Body of pancreas (tissue), 4 donors: ENCODE results near the gene BCL6. TPM values are rescaled to one million over a fixed set of nuclear protein-coding genes. Genes with fewer than 3 reads are reported as not detected.

Experiments used
- ATAC-seq: fragments of 150-250 bp; one replicate; pipeline ENCODE4 v1.9.1; 2016
- DNase-seq, 4 donors: peaks; one replicate each; pipeline ENCODE4 v3.0.0-alpha.2; 2019
- H3K27ac ChIP-seq, 4 donors: fragments of 200-600 bp; sonication (generic); 1 replicate in 3 of 4; 2 replicates in 1 of 4; pipeline versions ENCODE4 v1.5.1 to v1.6.1; 2016 to 2019; ENCODE audit warnings: mild to moderate bottlenecking in 1 of 4, mixed read lengths in 1 of 4, moderate library complexity in 1 of 4
- H3K27me3 ChIP-seq, 2 donors: fragments of 200-600 bp; sonication (generic); one replicate each; pipeline ENCODE4 v1.6.0; 2016; ENCODE audit warnings: mild to moderate bottlenecking in 1 of 2
- H3K36me3 ChIP-seq, 2 donors: fragments of 200-600 bp; sonication (generic); replicated peaks in 1 of 2; 2 replicates each; pipeline ENCODE4 v1.5.1; 2016; ENCODE audit warnings: low read depth in 2 of 2; ENCODE audit not compliant: insufficient read depth in 1 of 2
- H3K4me1 ChIP-seq: fragments of 200-600 bp; sonication (generic); one replicate; pipeline ENCODE4 v1.6.0; 2016
- H3K4me3 ChIP-seq, 2 donors: fragments of 200-600 bp; sonication (generic); 1 replicate in 1 of 2; 2 replicates in 1 of 2; pipeline ENCODE4 v1.5.1; 2016 to 2019
- H3K9me3 ChIP-seq, 3 donors: fragments of 200-600 bp; sonication (generic); 1 replicate in 2 of 3; 2 replicates in 1 of 3; pipeline ENCODE4 v1.5.1; 2016
- POLR2A ChIP-seq, 3 donors: fragments of 450-650 bp; IDR thresholded peaks; one replicate each; pipeline ENCODE4 v1.6.1; 2016; ENCODE audit warnings: antibody characterized with exemption in 3 of 3, mild to moderate bottlenecking in 2 of 3
- WGBS, 2 donors: methylation state at CpG; one replicate each; pipeline ENCODE4 v1.1.5; 2017; 5-methylcytosine and 5-hydroxymethylcytosine counted together
- intact Hi-C: fragments of 100-400 bp; cut with DNase I; formaldehyde crosslinking; loops from one replicate; pipeline ENCODE4 v1.15.1; 2023
- total RNA-seq, 2 donors: library from RNA; depleted of rRNA; stranded (reverse); fragments of >200 nt; gene quantifications; one replicate each; pipeline ENCODE4 v1.1.0, GENCODE V29; 2016
- TF ChIP-seq, protein P1 (sequence below), 7 experiments: fragments of 450-650 bp in 4 of 7; fragments of 200-600 bp in 3 of 7; sonication (generic) in 3 of 7; IDR thresholded peaks; one replicate each; pipeline ENCODE4 v1.5.1; 2016 to 2019; ENCODE audit warnings: antibody characterized with exemption in 7 of 7

BCL6 gene
- total RNA-seq, 2 donors from 2014 or later: 45.7 to 53.4 TPM

DNA sequence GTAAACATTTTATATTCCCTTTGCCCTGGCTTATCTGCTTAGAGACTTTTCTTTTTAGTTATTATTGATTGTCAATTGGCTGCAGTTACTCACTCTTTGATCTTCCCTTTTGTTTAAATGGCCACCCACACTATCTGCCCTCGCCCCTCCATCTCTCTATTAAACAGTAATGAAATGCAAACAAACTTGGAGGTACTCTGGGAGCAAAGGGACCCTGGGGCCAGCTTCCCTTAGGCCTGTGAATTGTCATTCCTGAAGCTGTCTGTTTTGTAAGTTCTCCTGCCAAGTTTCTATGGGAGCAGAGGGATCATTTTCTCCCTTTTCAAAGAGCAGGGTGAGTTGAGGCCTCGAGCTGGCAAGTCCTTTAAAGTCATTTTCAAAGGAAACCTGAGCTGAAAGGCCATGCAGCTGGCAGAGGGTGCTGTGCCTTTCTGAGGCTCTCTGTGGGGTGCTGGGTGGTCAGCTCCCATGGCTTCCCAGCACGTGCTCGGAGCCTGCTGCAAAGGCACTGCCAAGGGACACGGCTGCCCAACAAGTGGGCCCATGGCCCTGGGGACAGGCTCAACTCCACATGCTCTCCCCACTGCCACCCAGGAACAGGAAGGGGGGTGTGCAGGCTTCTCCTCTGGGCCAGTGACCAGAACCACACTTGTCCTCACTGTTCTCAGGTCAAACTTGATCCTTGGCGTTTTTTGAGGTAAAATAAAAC is 25.5 kb downstream of the BCL6 start:
- Histone ChIP-seq H3K4me1 (peaks cover 9% of the 10 kb centered on the region), H3K27me3 (no peaks in the 10 kb centered on the region), H3K27ac (peak overlapping the region in 2 of 4 donors; percentile 27 to 52), H3K4me3 (no peak overlapping the region), H3K36me3 (peaks cover 12 to 32% of the 10 kb centered on the region in 2 donors), H3K9me3 (no peaks in the 10 kb centered on the region)
- DNase-seq: peak in 1 of 4 donors; percentile 27
- TF ChIP-seq, protein P1, sequence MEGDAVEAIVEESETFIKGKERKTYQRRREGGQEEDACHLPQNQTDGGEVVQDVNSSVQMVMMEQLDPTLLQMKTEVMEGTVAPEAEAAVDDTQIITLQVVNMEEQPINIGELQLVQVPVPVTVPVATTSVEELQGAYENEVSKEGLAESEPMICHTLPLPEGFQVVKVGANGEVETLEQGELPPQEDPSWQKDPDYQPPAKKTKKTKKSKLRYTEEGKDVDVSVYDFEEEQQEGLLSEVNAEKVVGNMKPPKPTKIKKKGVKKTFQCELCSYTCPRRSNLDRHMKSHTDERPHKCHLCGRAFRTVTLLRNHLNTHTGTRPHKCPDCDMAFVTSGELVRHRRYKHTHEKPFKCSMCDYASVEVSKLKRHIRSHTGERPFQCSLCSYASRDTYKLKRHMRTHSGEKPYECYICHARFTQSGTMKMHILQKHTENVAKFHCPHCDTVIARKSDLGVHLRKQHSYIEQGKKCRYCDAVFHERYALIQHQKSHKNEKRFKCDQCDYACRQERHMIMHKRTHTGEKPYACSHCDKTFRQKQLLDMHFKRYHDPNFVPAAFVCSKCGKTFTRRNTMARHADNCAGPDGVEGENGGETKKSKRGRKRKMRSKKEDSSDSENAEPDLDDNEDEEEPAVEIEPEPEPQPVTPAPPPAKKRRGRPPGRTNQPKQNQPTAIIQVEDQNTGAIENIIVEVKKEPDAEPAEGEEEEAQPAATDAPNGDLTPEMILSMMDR (IDR thresholded peaks at IDR 0.05): no peak
- no peak for TF ChIP-seq POLR2A (IDR thresholded peaks at IDR 0.05)
- WGBS, 2 donors: 32 to 43% methylated on average over 5 to 6 of the region's 6 CpGs
- ATAC-seq: peak; percentile 31
- intact Hi-C loops: loop anchor here (10.0 kb wide), 1 partner anchor 395 kb away; no protein-coding TSS in a partner anchor

DNA sequence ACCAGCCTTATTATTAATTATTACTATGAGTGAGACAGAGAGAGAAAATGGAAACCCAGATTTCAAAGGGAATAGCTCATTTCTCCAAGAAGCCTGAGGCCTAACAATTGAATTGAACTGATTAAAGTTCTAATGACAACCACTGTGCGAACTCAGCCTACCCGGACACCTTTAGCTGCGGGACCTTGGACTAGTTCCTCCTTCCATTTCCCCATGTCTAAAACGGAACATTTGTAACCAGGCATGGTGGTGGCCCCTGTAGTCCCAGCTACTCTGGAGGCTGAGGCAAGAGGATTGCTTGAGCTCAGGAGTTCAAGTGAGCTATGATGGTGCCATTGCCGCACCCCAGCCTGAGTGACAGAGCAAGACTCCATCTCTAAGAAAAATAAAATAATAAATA is 26.5 kb downstream of the BCL6 start:
- no peak overlapping the region for H3K4me3 ChIP-seq
- H3K36me3 ChIP-seq: peaks cover 8 to 23% of the 10 kb centered on the region in 2 donors
- peaks cover 14% of the 10 kb centered on the region for H3K4me1 ChIP-seq
- no peak overlapping the region for H3K27ac ChIP-seq
- TF ChIP-seq, protein P1 (IDR thresholded peaks at IDR 0.05): no peak
- TF ChIP-seq POLR2A (IDR thresholded peaks at IDR 0.05): no peak
- no peak for DNase-seq
- no peaks in the 10 kb centered on the region for H3K27me3 ChIP-seq
- 80 to 96% methylated on average over 5 of the region's 5 CpGs for WGBS, 2 donors
- no peaks in the 10 kb centered on the region for H3K9me3 ChIP-seq
- intact Hi-C loops: loop anchor here (10.0 kb wide), 1 partner anchor 394 kb away; no protein-coding TSS in a partner anchor
- no peak for ATAC-seq

DNA sequence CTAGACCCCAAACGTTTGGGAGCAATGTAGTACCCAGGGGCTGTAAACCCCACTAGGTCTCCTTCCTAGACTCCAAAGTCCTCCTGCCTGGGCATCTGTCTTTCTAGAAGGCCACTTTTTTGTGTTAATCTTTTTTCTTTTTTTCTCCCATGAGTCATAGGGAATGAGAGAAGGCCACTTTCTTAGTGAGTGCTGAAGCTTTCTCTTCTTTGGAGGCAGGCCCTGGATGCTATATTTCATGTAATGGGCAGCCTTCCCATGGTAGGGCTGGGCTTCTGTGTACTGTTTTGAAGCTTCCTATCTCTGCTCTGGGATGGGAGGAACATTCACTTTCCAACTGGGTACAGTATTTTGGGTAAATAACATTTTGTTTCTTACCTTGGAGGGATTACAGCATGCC is 27.7 kb downstream of the BCL6 start:
- no peak for ATAC-seq
- H3K4me1 ChIP-seq: peaks cover 14% of the 10 kb centered on the region
- intact Hi-C loops: loop anchor here (10.0 kb wide), 1 partner anchor 393 kb away; no protein-coding TSS in a partner anchor
- H3K27ac ChIP-seq: no peak overlapping the region
- H3K27me3 ChIP-seq: no peaks in the 10 kb centered on the region
- H3K9me3 ChIP-seq: no peaks in the 10 kb centered on the region
- 21 to 28% methylated on average over 1 of the region's 1 CpG for WGBS, 2 donors
- peaks cover 6 to 14% of the 10 kb centered on the region in 2 donors for H3K36me3 ChIP-seq
- DNase-seq: no peak
- TF ChIP-seq, protein P1 (IDR thresholded peaks at IDR 0.05): no peak
- no peak overlapping the region for H3K4me3 ChIP-seq

DNA sequence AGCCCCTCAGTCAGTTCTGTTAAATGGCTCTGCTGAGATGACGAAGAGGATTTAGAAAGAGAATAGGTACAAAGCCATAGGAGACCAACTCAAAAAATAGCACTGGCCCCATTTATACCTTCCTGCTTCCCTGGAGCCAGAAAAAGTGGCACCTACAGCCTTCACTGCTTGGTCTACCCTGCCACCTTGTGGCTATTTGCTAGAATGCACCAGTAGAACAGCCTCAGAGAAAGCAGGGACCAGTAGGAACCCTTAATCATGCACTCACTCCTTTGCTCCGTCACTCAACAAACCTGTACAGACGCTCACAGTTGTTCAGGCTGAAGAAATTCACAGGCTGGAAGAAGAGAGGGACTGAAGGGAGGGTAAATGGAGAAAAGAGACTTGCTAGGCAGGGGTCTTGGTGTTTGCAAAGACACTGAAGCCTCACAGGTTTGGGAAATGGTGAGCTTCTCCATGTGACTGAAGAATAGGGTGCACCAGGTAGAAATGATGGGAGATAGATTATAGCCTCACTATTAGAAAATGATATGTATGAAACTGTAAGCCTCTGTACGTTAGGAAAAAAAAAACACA is 30.8 kb downstream of the BCL6 start:
- Histone ChIP-seq H3K36me3 (no peaks in the 10 kb centered on the region), H3K27ac (no peak overlapping the region), H3K9me3 (no peaks in the 10 kb centered on the region), H3K4me3 (no peak overlapping the region), H3K4me1 (peaks cover 5% of the 10 kb centered on the region), H3K27me3 (no peaks in the 10 kb centered on the region)
- no peak for TF ChIP-seq POLR2A (IDR thresholded peaks at IDR 0.05)
- TF ChIP-seq, protein P1 (IDR thresholded peaks at IDR 0.05): peak; percentile 87 to 95 (median 94)
- intact Hi-C loops: loop anchor here (10.0 kb wide), 1 partner anchor 390 kb away; no protein-coding TSS in a partner anchor
- 6 to 13% methylated on average over 4 of the region's 4 CpGs for WGBS, 2 donors
- ATAC-seq (peak; percentile 94), DNase-seq (peak; percentile 80 to 85 (median 83))
